IMR-90 (cell line): ENCODE results near the gene VPS13C. TPM values are rescaled to one million over a fixed set of nuclear protein-coding genes. Genes with fewer than 3 reads are reported as not detected.

Experiments used
- ATAC-seq: fragments of 200-7000 bp; cut with Tn5 transposase; 2 replicates; pipeline ENCODE4 v1.9.1; 2020; ENCODE audit warnings: low read depth, mild to moderate bottlenecking, moderate library complexity
- BruUV-seq: library from RNA; stranded (reverse); fragments of 400-500 nt; replicated peaks from 2 replicates; lab custom pipeline; 2021; lab: Mats Ljungman, UMichigan
- CTCF ChIA-PET: fragments of 300-600 bp; formaldehyde crosslinking; extraction: SDS; loops from one replicate; lab custom pipeline; 2021; ENCODE audit warnings: antibody characterized with exemption; lab: Yijun Ruan, JAX
- POLR2A ChIA-PET: fragments of 300-600 bp; sonication (Branson Sonifier 250); formaldehyde crosslinking; loops from one replicate; lab custom pipeline; 2022; ENCODE audit warnings: antibody characterized with exemption; ENCODE audit not compliant: unreplicated experiment; lab: Charles Lee
- DNase-seq: peaks from one replicate; pipeline ENCODE4 v3.0.0; 2013
- H2AFZ ChIP-seq: replicated peaks from 2 replicates; pipeline ENCODE3; 2013; ENCODE audit warnings: low read length, mild to moderate bottlenecking; ENCODE audit not compliant: poor library complexity
- H2AK5ac ChIP-seq: 2 replicates; pipeline ENCODE4 v1.6.1; 2013; ENCODE audit warnings: low read depth, low read length, inconsistent platforms
- H2AK9ac ChIP-seq: replicated peaks from 2 replicates; pipeline ENCODE3; 2013; ENCODE audit warnings: mild to moderate bottlenecking, low read depth, low read length, moderate library complexity; ENCODE audit not compliant: poor library complexity
- H2BK120ac ChIP-seq: 2 replicates; pipeline ENCODE4 v1.6.1; 2013; ENCODE audit warnings: low read depth, low read length, inconsistent platforms
- H2BK15ac ChIP-seq: 3 replicates; pipeline ENCODE4 v1.6.1; 2013; ENCODE audit warnings: low read depth, low read length, inconsistent platforms
- H2BK20ac ChIP-seq: 2 replicates; pipeline ENCODE4 v1.6.1; 2013; ENCODE audit warnings: low read depth, mild to moderate bottlenecking, inconsistent platforms, low read length, moderate library complexity
- H2BK5ac ChIP-seq: 2 replicates; pipeline ENCODE4 v1.6.1; 2013; ENCODE audit warnings: mild to moderate bottlenecking, low read depth, low read length, inconsistent platforms; ENCODE audit not compliant: poor library complexity, severe bottlenecking
- H3K14ac ChIP-seq: replicated peaks from 2 replicates; pipeline ENCODE4 v1.6.1; 2013; ENCODE audit warnings: low read depth, low read length, inconsistent platforms
- H3K18ac ChIP-seq: 2 replicates; pipeline ENCODE4 v1.6.1; 2013; ENCODE audit warnings: low read depth, low read length, control low read depth
- H3K23ac ChIP-seq: 2 replicates; pipeline ENCODE4 v1.6.1; 2013; ENCODE audit warnings: low read depth, low read length, inconsistent platforms
- H3K27ac ChIP-seq: 2 replicates; pipeline ENCODE4 v1.5.1; 2013; ENCODE audit warnings: mild to moderate bottlenecking, control low read depth, low read length; ENCODE audit not compliant: insufficient read depth
- H3K27me3 ChIP-seq: 2 replicates; pipeline ENCODE4 v1.6.1; 2013; ENCODE audit warnings: low read length; ENCODE audit not compliant: control insufficient read depth, insufficient read depth
- H3K36me3 ChIP-seq: 2 replicates; pipeline ENCODE4 v1.6.1; 2013; ENCODE audit warnings: low read length, mixed read lengths; ENCODE audit not compliant: control insufficient read depth, insufficient read depth
- H3K4ac ChIP-seq: 2 replicates; pipeline ENCODE4 v1.6.1; 2013; ENCODE audit warnings: low read depth, low read length, inconsistent platforms
- H3K4me1 ChIP-seq: 2 replicates; pipeline ENCODE4 v1.6.1; 2013; ENCODE audit warnings: low read length, mixed read lengths; ENCODE audit not compliant: control insufficient read depth, insufficient read depth
- H3K4me2 ChIP-seq: 2 replicates; pipeline ENCODE4 v1.6.1; 2013; ENCODE audit warnings: low read depth, mild to moderate bottlenecking, control low read depth, low read length, moderate library complexity
- H3K4me3 ChIP-seq: 2 replicates; pipeline ENCODE4 v1.5.1; 2013; ENCODE audit warnings: low read depth, mild to moderate bottlenecking, control low read depth, low read length, moderate library complexity; ENCODE audit not compliant: insufficient read depth
- H3K56ac ChIP-seq: 2 replicates; pipeline ENCODE4 v1.6.1; 2013; ENCODE audit warnings: low read length, inconsistent platforms; ENCODE audit not compliant: insufficient read depth; ENCODE audit errors: extremely low read depth
- H3K79me1 ChIP-seq, 2 experiments: 2 replicates each; pipeline ENCODE4 v1.6.1; 2013; ENCODE audit warnings: low read length in 2 of 2, inconsistent platforms in 1 of 2, low read depth in 1 of 2
- H3K9ac ChIP-seq: 2 replicates; pipeline ENCODE4 v1.6.1; 2013; ENCODE audit warnings: low read depth, low read length, control low read depth
- H3K9me1 ChIP-seq: 2 replicates; pipeline ENCODE4 v1.6.1; 2013; ENCODE audit warnings: low read length, inconsistent platforms; ENCODE audit not compliant: insufficient read depth
- H3K9me3 ChIP-seq: 2 replicates; pipeline ENCODE4 v1.6.1; 2013; ENCODE audit warnings: low read length; ENCODE audit not compliant: control insufficient read depth, insufficient read depth
- H4K20me1 ChIP-seq: 2 replicates; pipeline ENCODE4 v1.6.1; 2013; ENCODE audit warnings: low read length, inconsistent platforms; ENCODE audit not compliant: insufficient read depth
- H4K5ac ChIP-seq: 2 replicates; pipeline ENCODE4 v1.6.1; 2013; ENCODE audit warnings: mild to moderate bottlenecking, low read depth, low read length, control low read depth
- H4K8ac ChIP-seq, 2 experiments: 2 replicates each; pipeline ENCODE4 v1.6.1; 2013; ENCODE audit warnings: low read depth in 2 of 2, low read length in 2 of 2, control low read depth in 1 of 2, inconsistent platforms in 1 of 2
- H4K91ac ChIP-seq: 2 replicates; pipeline ENCODE4 v1.6.1; 2013; ENCODE audit warnings: low read depth, low read length, inconsistent platforms; ENCODE audit not compliant: insufficient read depth
- BHLHE40 ChIP-seq: fragments of 150-350 bp; IDR thresholded peaks from 2 replicates; pipeline ENCODE4 v1.6.1; 2016; ENCODE audit warnings: mild to moderate bottlenecking, low read depth, low read length
- ELK1 ChIP-seq: fragments of 150-350 bp; IDR thresholded peaks from 2 replicates; pipeline ENCODE4 v1.6.1; 2016; ENCODE audit warnings: low read depth, mild to moderate bottlenecking, low read length, moderate library complexity, borderline replicate concordance
- FOS ChIP-seq: fragments of 150-350 bp; IDR thresholded peaks from 2 replicates; pipeline ENCODE4 v1.6.1; 2016; ENCODE audit warnings: low read depth, low read length
- MAFK ChIP-seq: IDR thresholded peaks from 2 replicates; pipeline ENCODE4 v1.6.1; 2012; ENCODE audit warnings: low read depth, low read length, improper control_type of control experiment
- MAZ ChIP-seq: IDR thresholded peaks from 2 replicates; pipeline ENCODE4 v1.6.1; 2012; ENCODE audit warnings: low read depth, mild to moderate bottlenecking, low read length, improper control_type of control experiment, moderate library complexity, borderline replicate concordance
- MXI1 ChIP-seq: IDR thresholded peaks from 2 replicates; pipeline ENCODE4 v1.6.1; 2012; ENCODE audit warnings: low read depth, mild to moderate bottlenecking, low read length, moderate library complexity, borderline replicate concordance
- POLR2A ChIP-seq: IDR thresholded peaks from 2 replicates; pipeline ENCODE4 v1.6.1; 2012; ENCODE audit warnings: mild to moderate bottlenecking, low read depth, low read length
- RAD21 ChIP-seq: IDR thresholded peaks from 2 replicates; pipeline ENCODE4 v1.6.1; 2012; ENCODE audit warnings: low read length, improper control_type of control experiment
- RCOR1 ChIP-seq: IDR thresholded peaks from 2 replicates; pipeline ENCODE4 v1.6.1; 2012; ENCODE audit warnings: mild to moderate bottlenecking, low read length, improper control_type of control experiment; ENCODE audit not compliant: insufficient replicate concordance
- SMC3 ChIP-seq: fragments of 150-350 bp; IDR thresholded peaks from 2 replicates; pipeline ENCODE4 v1.6.1; 2016; ENCODE audit warnings: low read depth, mild to moderate bottlenecking, antibody characterized with exemption, low read length, moderate library complexity
- USF2 ChIP-seq: fragments of 150-350 bp; IDR thresholded peaks from 2 replicates; pipeline ENCODE4 v1.6.1; 2017; ENCODE audit warnings: mild to moderate bottlenecking, antibody characterized with exemption, low read length, low read depth
- WGBS, 2 experiments: methylation state at CpG; one replicate each; pipeline versions ENCODE4 v1.1.5 to v1.1.7; 2013; ENCODE audit warnings: missing lambda C conversion rate in 2 of 2; ENCODE audit not compliant: insufficient read length in 1 of 2; ENCODE audit errors: extremely low coverage in 2 of 2; 5-methylcytosine and 5-hydroxymethylcytosine counted together
- dilution Hi-C: fragments of 300-500 bp; cut with HindIII; formaldehyde crosslinking; loops from one replicate; pipeline ENCODE4 v1.14.3; 2018; ENCODE audit warnings: low sequenced_read_pairs; ENCODE audit not compliant: unreplicated experiment
- in situ Hi-C: fragments of 300-500 bp; cut with MboI; formaldehyde crosslinking; loops from 3 replicates; pipeline ENCODE4 v1.14.3; 2019; ENCODE audit warnings: low sequenced_read_pairs, inconsistent platforms, mixed read lengths
- intact Hi-C: fragments of 100-400 bp; cut with micrococcal nuclease; formaldehyde crosslinking; loops from 2 replicates; pipeline ENCODE4 v1.10.0; 2022
- polyA plus RNA-seq, 3 experiments: library from polyadenylated mRNA; depleted of rRNA; stranded (reverse); fragments of >200 nt; gene quantifications; 2 replicates each; pipeline ENCODE4 v1.2.3, GENCODE V29; 2012; ENCODE audit warnings: low replicate concordance in 1 of 3
- total RNA-seq: library from RNA; depleted of rRNA; stranded (reverse); fragments of >200 nt; gene quantifications from 2 replicates; pipeline ENCODE4 v1.2.3, GENCODE V29; 2012

The VPS13C gene
- total and polyA plus RNA-seq, 2 of the 4 experiments (the other 2 are of a cell fraction), result 8.1 to 32.8 TPM

- Histone ChIP-seq H2BK20ac (no peak overlapping the region), H3K79me1 (no peaks in the 10 kb centered on the region), H3K23ac (no peak overlapping the region), H3K27ac (no peak overlapping the region), H3K9me3 (no peaks in the 10 kb centered on the region), H3K27me3 (peaks cover 29% of the 10 kb centered on the region), H4K20me1 (no peaks in the 10 kb centered on the region), H3K36me3 (no peaks in the 10 kb centered on the region), H3K18ac (no peak overlapping the region), H2BK120ac (no peak overlapping the region), H2BK5ac (no peak overlapping the region), H2AK5ac (no peak overlapping the region), H3K4ac (no peak overlapping the region), H3K4me1 (no peaks in the 10 kb centered on the region), H3K56ac (no peak overlapping the region), H2AK9ac (no peak overlapping the region), H3K9me1 (no peaks in the 10 kb centered on the region), H4K8ac (no peak overlapping the region), H3K4me2 (peak overlapping the region; percentile 86), H3K14ac (no peak overlapping the region), H4K5ac (no peak overlapping the region), H4K91ac (no peak overlapping the region), H3K4me3 (no peak overlapping the region), H3K9ac (no peak overlapping the region), H2BK15ac (no peak overlapping the region), H2AFZ (peak overlapping the region; percentile 88)
- ATAC-seq (no peak), DNase-seq (no peak)
- dilution Hi-C loops, result no loop called here
- TF ChIP-seq MAZ (no peak), RAD21 (no peak), MAFK (no peak), POLR2A (no peak), FOS (no peak), MXI1 (no peak), RCOR1 (no peak), SMC3 (no peak), USF2 (no peak), BHLHE40 (no peak), ELK1 (no peak)
- CTCF ChIA-PET, result no interaction called here
- in situ Hi-C loops, result loop anchor here (5.0 kb wide), 1 partner anchor 191 kb away; no protein-coding TSS in a partner anchor
- POLR2A ChIA-PET, result no interaction called here
- WGBS, 2 experiments, result 20% methylated on average over 1 of the region's 4 CpGs; no CpG with 5 or more reads in 1 of the 2 experiments
- intact Hi-C loops, result loop anchor here (10.0 kb wide), 1 partner anchor 186 kb away; no protein-coding TSS in a partner anchor
- no TSS peak for BruUV-seq
Measured at GRCh38 chr15:62068810-62069167, 8.5 kb upstream of the VPS13C start.
